T-helper 9 cell (primary cell): Measurements from ENCODE around the gene GPC5.

Source experiments
- DNase-seq: peaks from one replicate; pipeline ENCODE4 v3.0.0-alpha.2; 2020

The GPC5 gene

DNA sequence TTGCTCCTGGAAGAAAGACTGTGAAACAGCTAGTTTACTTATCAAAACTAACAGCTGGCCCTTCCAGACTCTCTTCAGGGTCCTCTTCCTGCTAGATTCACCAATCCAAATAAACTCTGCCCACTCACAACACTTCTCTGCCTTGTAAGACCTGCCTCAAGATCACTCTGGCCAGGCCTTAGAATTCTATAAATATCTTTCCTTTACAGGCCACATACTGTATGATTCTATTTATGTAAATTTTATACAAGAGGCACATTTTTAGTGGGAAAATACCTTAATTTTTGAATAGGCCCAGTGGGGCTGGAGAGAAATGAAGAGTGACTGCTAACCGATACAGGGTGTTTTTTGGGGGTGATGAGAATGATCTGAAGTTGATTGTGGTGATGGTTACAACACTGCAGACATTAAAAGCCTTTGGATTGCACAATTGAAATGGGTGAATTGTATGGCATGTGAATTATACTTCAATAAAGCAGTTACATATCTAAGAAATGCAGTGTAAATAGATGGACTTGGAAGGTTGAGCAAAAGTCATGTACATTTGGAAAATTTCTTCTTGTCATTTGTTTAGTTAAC lies 141.8 kb downstream of the GPC5 start:
- no peak for DNase-seq

GRCh38 chr13:91544723-91545122 lies 146.3 kb downstream of the GPC5 start:
- no peak for DNase-seq

- DNase-seq: no peak
Observed at GRCh38 chr13:91546900-91547299, 148.5 kb downstream of the GPC5 start.

DNA sequence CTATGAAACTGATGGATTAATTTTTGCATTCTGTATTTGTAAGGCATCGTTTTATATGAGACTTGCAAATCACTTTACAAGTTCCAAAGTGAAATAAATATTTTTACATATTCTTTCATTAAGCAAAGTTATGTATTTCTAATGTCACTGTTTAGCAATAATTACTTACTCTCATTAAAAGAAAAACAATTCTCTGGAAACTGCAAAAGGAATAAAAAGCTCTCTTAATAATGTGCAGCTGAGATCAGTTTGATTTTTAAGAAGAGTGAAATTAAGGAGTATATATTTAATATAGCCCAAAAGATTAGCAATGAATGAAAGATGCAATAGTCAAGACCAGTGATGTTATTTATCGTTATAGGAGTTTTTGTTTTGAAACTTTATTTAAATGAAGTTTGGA lies 155.2 kb downstream of the GPC5 start:
- DNase-seq: no peak

GRCh38 chr13:91554101-91554500 lies 155.7 kb downstream of the GPC5 start:
- DNase-seq: no peak

DNA sequence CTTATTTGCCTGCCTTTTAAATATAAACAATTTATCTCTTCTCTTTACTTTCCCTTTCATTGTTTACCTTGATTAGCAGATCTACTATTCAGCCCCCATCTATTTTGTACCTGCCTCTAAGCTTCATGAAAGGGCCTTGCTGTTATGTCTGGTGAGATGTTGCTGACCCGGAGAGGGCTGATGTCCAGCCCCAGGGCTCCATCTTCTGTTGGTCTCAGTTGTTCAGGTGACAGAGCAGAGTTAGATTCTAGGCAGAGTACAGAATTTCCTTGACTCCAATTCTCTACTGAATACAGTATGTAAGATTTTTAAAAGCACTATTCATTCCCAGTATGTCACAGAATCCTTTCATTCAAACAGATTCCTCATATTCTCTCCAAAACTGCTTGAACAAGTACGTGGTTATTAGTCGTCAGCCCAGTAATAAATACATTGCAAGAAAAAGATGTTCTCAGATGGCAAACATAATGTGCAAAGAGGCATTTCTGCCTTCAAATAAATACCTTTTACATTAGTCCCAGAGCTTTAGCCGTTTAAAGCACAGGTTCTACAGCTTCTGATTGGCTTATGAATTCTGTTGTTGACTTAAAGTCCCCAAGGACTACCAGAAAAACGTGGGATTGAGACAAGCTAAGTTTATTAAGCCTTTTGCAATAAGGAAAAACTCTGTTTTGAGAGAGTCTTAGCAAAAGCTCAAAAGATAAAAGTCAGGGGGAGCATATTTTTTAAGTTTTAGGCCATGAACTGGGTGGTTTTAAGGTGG lies 159.1 kb downstream of the GPC5 start:
- DNase-seq: no peak

DNA sequence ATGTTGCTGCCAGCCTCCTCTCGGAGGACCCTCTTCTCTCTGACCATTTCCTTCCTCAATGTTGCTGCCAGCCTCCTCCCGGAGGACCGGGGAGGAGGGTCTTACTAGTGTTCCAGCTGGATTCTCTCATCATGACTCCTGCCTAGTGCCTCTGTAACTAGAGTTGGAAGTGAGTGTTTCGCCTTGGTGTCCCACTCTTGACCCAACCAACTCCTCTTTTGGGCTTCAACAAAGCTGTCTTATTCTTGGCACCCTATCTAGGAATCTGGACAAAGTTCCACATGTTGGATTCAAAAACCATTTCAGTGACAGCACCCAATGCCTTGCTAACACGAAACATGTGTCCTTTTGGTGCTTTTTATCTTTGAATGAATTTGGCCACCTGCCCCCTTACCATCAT lies 165.4 kb downstream of the GPC5 start:
- no peak for DNase-seq

DNA sequence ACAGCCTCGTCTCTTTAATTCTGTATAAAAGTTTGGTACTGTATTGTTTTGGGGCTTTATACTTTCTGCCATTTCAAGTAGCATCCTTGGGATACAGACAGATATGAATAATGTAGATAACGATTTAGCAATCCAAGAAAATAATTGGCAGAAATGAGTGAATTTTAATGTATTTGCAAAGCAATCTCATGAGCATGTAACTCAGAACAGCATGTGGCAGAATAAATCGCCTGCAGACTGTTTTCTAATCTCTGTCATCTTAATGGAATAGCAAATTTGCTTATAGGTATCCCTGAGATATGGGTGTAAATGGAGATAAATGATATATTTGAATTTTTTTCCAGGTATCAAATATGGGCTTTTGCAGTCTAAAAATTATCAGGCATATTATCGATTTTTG lies 166.0 kb downstream of the GPC5 start:
- DNase-seq: no peak

DNA sequence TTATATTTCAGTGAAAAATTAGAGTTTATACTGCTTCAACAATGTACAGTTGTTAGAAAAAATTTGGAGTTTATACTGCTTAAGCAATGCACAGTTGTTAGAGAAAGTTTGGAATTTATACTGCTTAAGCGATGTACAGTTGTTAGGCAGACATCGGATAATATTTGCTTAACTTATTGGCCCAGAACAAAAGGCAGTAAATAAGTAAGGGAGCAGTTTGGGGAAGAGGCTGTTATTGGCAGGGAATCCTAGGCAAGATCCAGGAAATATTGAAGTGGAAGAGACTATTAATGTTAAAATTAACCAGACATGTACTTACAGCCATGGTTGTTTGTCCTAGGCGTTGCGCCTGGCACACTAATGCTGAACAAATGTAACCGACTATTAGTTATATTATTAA lies 166.9 kb downstream of the GPC5 start:
- no peak for DNase-seq

DNA sequence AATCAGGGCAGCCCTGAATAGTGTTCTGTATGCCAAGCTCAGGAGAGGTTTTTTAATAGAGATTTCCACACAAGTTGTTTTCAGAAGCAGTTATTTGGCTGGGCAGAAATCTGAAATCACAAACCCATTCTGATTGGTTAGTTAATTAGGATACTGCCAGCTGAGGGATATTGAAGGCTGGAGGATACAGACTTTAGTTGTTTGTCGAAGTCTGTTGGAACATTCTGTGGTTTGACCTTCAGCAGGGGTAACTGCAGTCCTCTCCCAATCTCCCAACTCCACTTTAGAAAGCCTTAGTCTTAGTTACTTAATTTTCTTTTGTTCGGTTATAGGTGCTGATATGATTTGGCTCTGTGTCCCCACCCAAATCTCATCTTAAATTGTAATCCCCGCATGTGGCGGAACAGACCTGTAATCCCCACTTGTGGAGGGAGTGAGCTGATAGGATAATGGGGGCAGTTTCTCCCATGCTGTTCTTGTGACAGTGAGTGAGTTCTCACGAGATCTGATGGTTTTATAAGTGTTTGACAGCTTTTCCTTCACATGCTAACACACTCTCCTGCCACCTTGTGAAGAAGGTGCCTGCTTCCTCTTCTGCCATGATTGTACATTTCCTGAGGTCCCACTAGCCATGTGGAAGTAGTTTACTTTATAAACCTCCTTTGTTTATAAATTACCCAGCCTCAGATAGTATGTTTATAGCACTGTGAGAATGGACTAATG lies 169.2 kb downstream of the GPC5 start:
- no peak for DNase-seq

- no peak for DNase-seq
Observed at GRCh38 chr13:91571681-91572080, 173.3 kb downstream of the GPC5 start.

DNA sequence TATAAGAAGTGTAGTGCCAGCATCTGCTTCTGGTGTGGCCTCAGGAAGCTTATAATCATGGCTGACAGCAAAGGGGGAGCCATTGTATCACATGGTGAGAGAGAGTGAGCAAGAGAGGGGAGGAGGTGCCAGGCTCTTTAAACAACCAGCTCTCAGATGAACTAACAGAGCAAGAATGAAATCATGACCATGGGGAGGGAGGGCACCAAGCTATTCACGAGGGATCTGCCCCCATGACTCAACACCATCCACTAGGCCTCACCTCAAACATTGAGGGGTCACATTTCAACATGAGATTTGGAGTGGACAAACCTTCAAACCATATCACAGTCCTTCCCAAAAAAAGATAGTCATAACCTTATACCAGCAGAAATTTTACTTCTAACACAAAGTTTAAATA lies 174.0 kb downstream of the GPC5 start:
- DNase-seq: no peak

- DNase-seq: no peak
Observed at GRCh38 chr13:91572944-91573598, 174.7 kb downstream of the GPC5 start.

GRCh38 chr13:91574766-91575165 lies 176.3 kb downstream of the GPC5 start:
- DNase-seq: no peak

GRCh38 chr13:91576590-91576989 lies 178.2 kb downstream of the GPC5 start:
- no peak for DNase-seq

GRCh38 chr13:91579320-91579719 lies 180.9 kb downstream of the GPC5 start:
- DNase-seq: no peak

- DNase-seq: no peak
Observed at GRCh38 chr13:91580749-91581148, 182.3 kb downstream of the GPC5 start.

DNA sequence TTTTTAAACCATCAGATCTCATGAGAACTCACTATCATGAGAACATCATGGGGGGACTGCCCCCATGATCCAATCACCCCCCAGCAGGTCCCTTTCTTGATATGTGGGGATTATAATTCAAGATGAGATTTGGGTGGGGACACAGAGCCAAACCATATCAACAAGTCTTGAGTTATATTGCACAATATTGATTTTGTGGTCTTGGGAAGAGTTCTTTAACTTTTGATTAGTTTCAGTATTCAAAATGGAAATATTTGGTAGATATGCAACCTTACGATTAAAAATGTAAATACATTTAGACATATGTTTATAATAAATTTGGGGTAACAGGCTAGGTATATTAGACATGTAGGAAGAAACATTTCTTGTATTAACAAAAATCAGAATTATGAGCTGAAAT lies 188.2 kb downstream of the GPC5 start:
- no peak for DNase-seq

GRCh38 chr13:91588541-91588940 lies 190.1 kb downstream of the GPC5 start:
- DNase-seq: no peak

DNA sequence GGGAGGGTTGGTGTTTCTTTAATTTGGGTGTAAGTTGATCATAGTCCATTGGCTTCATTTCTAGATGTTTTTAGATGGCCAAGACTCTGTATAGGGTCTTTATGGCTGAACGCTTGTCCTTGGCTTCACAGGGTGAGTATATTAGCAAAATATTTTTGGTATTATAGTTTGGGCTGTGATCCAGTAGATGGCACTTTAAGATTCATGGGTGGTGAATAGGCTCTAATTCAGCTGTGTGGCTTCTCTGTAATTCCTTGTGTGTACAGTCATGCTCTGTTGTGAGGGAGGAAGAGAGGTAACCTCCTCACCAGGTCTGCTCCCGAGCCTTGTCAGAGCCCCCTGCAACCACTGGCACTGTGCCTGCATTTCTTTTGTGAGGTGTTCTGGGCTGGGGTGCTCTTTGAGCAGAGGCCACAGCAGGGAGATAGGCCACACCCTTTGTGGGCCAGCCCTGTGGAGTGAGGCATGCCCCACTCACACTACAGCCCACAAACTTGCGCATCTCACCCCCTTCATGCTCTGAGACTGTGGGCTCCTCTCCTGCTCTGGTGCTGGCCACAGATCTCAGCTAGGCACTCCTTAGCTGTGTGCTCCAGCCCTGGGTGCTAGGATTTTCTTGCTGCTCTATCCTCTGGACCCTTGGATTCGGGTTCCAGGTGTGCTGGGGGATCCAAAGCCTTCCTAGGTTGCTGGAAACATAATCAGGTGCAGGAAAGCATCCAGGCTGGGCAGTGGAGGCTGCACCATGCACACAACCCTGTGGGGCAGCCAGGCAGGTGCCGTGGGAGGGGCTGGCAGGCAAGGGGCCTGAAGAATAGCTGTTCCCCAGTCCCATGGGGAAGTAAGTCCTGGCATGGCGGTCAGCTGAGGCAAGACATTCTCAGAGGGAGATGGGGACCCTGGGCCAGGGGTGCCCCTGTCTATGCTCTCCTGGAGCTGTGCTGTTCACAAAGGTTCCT lies 193.9 kb downstream of the GPC5 start:
- no peak for DNase-seq

GRCh38 chr13:91593456-91593855 lies 195.0 kb downstream of the GPC5 start:
- no peak for DNase-seq

DNA sequence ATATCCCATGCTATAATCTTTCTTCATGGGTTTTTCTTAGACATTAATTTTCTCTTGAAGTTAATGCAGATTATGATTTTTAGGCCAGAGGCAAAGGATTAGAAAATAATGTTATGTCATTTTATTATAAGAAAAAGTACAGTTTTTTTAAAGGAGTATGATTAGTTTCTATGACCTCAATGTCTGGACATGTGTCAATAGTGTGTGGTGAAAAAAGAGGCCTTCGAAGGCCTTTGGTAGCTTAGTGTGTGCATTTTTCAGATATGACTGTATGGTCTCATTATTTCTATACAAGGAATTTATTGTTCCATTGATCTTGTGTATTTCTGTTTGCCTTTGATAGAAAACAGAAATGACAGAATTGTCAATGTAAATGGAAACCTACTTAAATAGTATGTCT lies 195.6 kb downstream of the GPC5 start:
- DNase-seq: no peak
